Keratinocyte (primary cell): ENCODE data around the gene CD109.

ENCODE experiments used
- EZH2 ChIP-seq: IDR thresholded peaks from one replicate; pipeline ENCODE4 v1.6.1; 2012; ENCODE audit warnings: inconsistent platforms, mild to moderate bottlenecking, low read length, moderate library complexity
- TF ChIP-seq, protein P1 (sequence below), 3 experiments: IDR thresholded peaks in 1 of 3; conservative IDR thresholded peaks in 1 of 3; optimal IDR thresholded peaks in 1 of 3; 2 replicates in 2 of 3; 3 replicates in 1 of 3; pipeline versions ENCODE3 to v1.5.1; 2011; ENCODE audit warnings: low read length in 3 of 3, mild to moderate bottlenecking in 3 of 3, moderate library complexity in 2 of 3, control low read depth in 1 of 3, inconsistent platforms in 1 of 3; ENCODE audit not compliant: insufficient read depth in 2 of 3; ENCODE audit errors: extremely low read depth in 1 of 3

DNA sequence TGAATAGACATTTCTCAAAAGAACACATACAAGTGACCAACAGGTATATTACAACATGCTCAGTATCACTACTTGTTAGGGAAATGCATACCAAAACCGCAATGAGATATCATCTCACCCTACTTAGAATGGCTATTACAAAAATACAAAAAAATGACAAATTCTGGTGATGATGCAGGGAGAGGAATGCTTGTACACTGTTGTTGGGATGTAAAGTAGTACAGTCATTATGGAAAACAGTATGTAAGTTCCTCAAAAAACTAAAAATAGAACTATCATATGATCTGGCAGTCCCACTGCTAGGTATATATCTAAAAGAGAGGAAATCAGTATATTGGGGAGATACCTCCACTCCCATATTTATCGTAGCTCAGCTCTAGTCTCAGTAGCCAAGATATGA is 31.3 kb upstream of the CD109 start:
- TF ChIP-seq, protein P1, sequence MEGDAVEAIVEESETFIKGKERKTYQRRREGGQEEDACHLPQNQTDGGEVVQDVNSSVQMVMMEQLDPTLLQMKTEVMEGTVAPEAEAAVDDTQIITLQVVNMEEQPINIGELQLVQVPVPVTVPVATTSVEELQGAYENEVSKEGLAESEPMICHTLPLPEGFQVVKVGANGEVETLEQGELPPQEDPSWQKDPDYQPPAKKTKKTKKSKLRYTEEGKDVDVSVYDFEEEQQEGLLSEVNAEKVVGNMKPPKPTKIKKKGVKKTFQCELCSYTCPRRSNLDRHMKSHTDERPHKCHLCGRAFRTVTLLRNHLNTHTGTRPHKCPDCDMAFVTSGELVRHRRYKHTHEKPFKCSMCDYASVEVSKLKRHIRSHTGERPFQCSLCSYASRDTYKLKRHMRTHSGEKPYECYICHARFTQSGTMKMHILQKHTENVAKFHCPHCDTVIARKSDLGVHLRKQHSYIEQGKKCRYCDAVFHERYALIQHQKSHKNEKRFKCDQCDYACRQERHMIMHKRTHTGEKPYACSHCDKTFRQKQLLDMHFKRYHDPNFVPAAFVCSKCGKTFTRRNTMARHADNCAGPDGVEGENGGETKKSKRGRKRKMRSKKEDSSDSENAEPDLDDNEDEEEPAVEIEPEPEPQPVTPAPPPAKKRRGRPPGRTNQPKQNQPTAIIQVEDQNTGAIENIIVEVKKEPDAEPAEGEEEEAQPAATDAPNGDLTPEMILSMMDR (optimal IDR thresholded peaks at IDR 0.05 in 1 of 3, IDR thresholded peaks at IDR 0.05 in 1 of 3, conservative IDR thresholded peaks at IDR 0.05 in 1 of 3; ENCODE audit: extremely low read depth in 1 of 3, insufficient read depth in 2 of 3, low read length in 3 of 3) = no peak
- TF ChIP-seq EZH2 = no peak
